ENCODE measurements around the gene ARHGAP1. TPM values are rescaled to one million over a fixed set of nuclear protein-coding genes. Genes with fewer than 3 reads are reported as not detected.

ARHGAP1 gene
- total and polyA plus RNA-seq, 9 of the 15 experiments (the other 6 are each of a cell fraction or from before 2014, with no cell fraction given) = 3.6 to 30.4 (median 8.2) TPM

- no peaks in the 10 kb centered on the region for H3K9me1 ChIP-seq (ENCODE audit: control insufficient read depth, insufficient read depth, low read length)
- H3K79me2 ChIP-seq (ENCODE audit: control insufficient read depth, insufficient read depth, low read length) = peaks cover 4% of the 10 kb centered on the region; the same call in 1 of the 3 replicates
- intact Hi-C loops (cut with micrococcal nuclease) = no loop called here
- CTCF ChIA-PET (ENCODE audit: low intra/inter-chr PET ratio) = no interaction called here
- no peak overlapping the region for H3K4me3 ChIP-seq
- ATAC-seq = no peak
- no peak overlapping the region for H2AFZ ChIP-seq (ENCODE audit: low read depth, low read length)
- H3K9ac ChIP-seq (ENCODE audit: insufficient read depth in 1 of 2, low read depth in 2 of 2, low read length in 2 of 2) = no peak overlapping the region
- BruUV-seq (replicated peaks) = no TSS peak
- H3K36me3 ChIP-seq (ENCODE audit: control insufficient read depth, insufficient read depth, low read length) = peaks cover 25% of the 10 kb centered on the region; the same call in 2 of the 3 replicates
- POLR2A ChIA-PET = interaction anchor here (0.7 kb wide), 2 partner anchors 9 to 12 kb away, joined by 3 to 4 read pairs; no protein-coding TSS in a partner anchor
- no peaks in the 10 kb centered on the region for H4K20me1 ChIP-seq (replicated peaks; ENCODE audit: control insufficient read depth, insufficient read depth, low read length)
- H3K9me3 ChIP-seq (replicated peaks; ENCODE audit: control insufficient read depth, insufficient read depth, low read depth, low read length) = no peaks in the 10 kb centered on the region
- no peak for FAIRE-seq
- H3K27ac ChIP-seq (ENCODE audit: extremely low read depth, low read depth, low read length) = no peak overlapping the region
- 95% methylated on average over 7 of the region's 7 CpGs for WGBS (ENCODE audit: insufficient coverage, low coverage, missing lambda C conversion rate)
- no peak for DNase-seq (ENCODE audit: extremely low read depth in 1 of 4, low spot score in 3 of 4)
- in situ Hi-C loops (cut with MboI) = no loop called here
- no peaks in the 10 kb centered on the region for H3K4me1 ChIP-seq (replicated peaks in 1 of 2; ENCODE audit: control insufficient read depth in 2 of 2, insufficient read depth in 2 of 2, low read length in 2 of 2)
- no peak overlapping the region for H3K4me2 ChIP-seq (ENCODE audit: insufficient read depth, low read length)
- H3K27me3 ChIP-seq (ENCODE audit: control insufficient read depth in 2 of 2, insufficient read depth in 2 of 2, low read length in 2 of 2) = no peaks in the 10 kb centered on the region
- TF ChIP-seq HOMEZ (CRISPR knock-in tag; IDR thresholded peaks at IDR 0.05) = no peak
- TF ChIP-seq TRIM28 (IDR thresholded peaks at IDR 0.05) = no peak
- TF ChIP-seq KAT7 (CRISPR knock-in tag; IDR thresholded peaks at IDR 0.05; ENCODE audit: borderline replicate concordance) = no peak
- TF ChIP-seq, protein P1, sequence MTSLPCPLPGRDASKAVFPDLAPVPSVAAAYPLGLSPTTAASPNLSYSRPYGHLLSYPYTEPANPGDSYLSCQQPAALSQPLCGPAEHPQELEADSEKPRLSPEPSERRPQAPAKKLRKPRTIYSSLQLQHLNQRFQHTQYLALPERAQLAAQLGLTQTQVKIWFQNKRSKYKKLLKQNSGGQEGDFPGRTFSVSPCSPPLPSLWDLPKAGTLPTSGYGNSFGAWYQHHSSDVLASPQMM (CRISPR knock-in tag; IDR thresholded peaks at IDR 0.05) = no peak
- TF ChIP-seq ZNF280A (IDR thresholded peaks at IDR 0.05; ENCODE audit: low read depth, partially characterized antibody) = no peak
- no peak for TF ChIP-seq POLR2H (tag; IDR thresholded peaks at IDR 0.05; ENCODE audit: low read depth)
- TF ChIP-seq PHF20 (IDR thresholded peaks at IDR 0.05; ENCODE audit: partially characterized antibody) = no peak
- TF ChIP-seq ELF2 (CRISPR knock-in tag; IDR thresholded peaks at IDR 0.05) = no peak
- no peak for TF ChIP-seq E2F5 (CRISPR knock-in tag; IDR thresholded peaks at IDR 0.05)
- no peak for TF ChIP-seq ZBTB1 (CRISPR knock-in tag; IDR thresholded peaks at IDR 0.05; ENCODE audit: borderline replicate concordance, low read depth)
- TF ChIP-seq, protein P2, sequence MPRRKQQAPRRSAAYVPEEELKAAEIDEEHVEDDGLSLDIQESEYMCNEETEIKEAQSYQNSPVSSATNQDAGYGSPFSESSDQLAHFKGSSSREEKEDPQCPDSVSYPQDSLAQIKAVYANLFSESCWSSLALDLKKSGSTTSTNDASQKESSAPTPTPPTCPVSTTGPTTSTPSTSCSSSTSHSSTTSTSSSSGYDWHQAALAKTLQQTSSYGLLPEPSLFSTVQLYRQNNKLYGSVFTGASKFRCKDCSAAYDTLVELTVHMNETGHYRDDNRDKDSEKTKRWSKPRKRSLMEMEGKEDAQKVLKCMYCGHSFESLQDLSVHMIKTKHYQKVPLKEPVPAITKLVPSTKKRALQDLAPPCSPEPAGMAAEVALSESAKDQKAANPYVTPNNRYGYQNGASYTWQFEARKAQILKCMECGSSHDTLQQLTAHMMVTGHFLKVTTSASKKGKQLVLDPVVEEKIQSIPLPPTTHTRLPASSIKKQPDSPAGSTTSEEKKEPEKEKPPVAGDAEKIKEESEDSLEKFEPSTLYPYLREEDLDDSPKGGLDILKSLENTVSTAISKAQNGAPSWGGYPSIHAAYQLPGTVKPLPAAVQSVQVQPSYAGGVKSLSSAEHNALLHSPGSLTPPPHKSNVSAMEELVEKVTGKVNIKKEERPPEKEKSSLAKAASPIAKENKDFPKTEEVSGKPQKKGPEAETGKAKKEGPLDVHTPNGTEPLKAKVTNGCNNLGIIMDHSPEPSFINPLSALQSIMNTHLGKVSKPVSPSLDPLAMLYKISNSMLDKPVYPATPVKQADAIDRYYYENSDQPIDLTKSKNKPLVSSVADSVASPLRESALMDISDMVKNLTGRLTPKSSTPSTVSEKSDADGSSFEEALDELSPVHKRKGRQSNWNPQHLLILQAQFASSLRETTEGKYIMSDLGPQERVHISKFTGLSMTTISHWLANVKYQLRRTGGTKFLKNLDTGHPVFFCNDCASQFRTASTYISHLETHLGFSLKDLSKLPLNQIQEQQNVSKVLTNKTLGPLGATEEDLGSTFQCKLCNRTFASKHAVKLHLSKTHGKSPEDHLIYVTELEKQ (CRISPR knock-in tag; IDR thresholded peaks at IDR 0.05) = no peak
- TF ChIP-seq PHF21A (IDR thresholded peaks at IDR 0.05; ENCODE audit: borderline replicate concordance, low read depth) = no peak
- TF ChIP-seq C11orf30 (IDR thresholded peaks at IDR 0.05; ENCODE audit: low read depth) = no peak
- no peak for TF ChIP-seq ZNF274 (IDR thresholded peaks at IDR 0.05; ENCODE audit: borderline replicate concordance, low read depth, low read length)
Observed at GRCh38 chr11:46639197-46639839, 61.1 kb downstream of the ARHGAP1 start.
